ENCODE data around the gene CMIP.

Gene CMIP

GRCh38 chr16:81480606-81481206, 36.1 kb downstream of the CMIP start:
- no peak for DNase-seq (ENCODE audit: low read depth)

DNA sequence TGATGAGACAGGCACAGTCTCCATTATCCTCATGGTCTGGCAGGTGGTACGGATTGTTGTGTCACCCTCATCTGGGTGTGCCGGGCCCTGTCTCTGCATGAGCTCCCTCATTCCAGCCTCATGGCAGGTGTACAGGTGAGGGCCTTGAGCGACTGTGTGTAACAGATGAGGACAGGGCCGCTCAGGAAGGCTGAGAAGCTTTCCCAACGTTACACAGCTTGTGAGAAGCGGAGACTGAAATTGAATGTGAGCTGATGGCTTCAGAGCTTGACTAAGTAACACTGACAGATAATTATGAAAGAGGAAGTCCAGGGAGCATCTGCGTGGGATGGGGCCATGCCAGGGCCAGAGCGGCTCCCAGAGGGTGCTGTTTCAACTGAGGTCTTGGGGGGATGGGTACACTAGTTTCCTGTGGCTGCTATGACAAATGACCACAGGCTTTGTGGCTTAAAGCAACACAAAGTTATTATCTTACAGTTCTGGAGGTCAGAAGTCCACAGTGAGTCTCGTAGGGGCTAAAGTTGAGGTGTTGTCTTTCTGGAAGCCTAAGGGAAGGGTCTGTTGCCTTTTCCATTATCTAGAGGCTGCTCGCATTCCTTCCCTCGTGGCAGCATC, 36.7 kb downstream of the CMIP start:
- no peak for DNase-seq (ENCODE audit: low read depth)

GRCh38 chr16:81482329-81483063, 37.9 kb downstream of the CMIP start:
- DNase-seq (ENCODE audit: low read depth), result no peak

- no peak for DNase-seq (ENCODE audit: low read depth)
Measured at GRCh38 chr16:81483064-81483969, 38.7 kb downstream of the CMIP start.

DNA sequence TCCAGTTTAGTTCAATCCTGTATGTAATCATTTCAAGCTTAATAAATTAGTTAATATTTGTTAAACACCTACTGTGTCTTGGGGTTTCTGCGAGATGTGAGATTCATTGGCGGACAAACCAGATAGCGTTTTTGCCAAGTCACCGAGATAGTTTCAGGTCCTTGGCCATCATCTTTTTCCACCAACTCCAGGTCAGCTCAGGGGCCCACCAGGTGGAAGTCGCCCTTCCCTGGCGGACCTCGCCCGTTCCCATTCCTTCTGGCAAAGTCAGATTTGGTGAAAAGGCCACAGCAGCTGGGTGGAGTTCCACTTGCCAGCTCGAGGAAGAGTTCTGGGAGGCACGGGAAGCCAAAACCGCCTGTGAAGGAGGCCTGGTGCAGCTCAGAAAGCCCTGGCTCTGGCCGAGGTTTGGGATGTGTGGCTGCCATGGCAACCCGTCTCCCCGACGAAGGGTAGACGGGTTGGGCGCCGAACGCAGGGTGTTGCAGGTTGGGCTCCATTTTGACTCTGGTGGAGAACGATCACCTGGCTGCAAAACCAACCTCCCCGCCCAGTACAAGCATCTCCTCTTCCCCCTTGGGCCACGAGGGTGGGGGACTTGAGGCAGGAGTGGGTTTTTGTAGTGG, 39.5 kb downstream of the CMIP start:
- DNase-seq (ENCODE audit: low read depth), result no peak

- DNase-seq (ENCODE audit: low read depth), result no peak
Measured at GRCh38 chr16:81484908-81485624, 40.5 kb downstream of the CMIP start.

DNA sequence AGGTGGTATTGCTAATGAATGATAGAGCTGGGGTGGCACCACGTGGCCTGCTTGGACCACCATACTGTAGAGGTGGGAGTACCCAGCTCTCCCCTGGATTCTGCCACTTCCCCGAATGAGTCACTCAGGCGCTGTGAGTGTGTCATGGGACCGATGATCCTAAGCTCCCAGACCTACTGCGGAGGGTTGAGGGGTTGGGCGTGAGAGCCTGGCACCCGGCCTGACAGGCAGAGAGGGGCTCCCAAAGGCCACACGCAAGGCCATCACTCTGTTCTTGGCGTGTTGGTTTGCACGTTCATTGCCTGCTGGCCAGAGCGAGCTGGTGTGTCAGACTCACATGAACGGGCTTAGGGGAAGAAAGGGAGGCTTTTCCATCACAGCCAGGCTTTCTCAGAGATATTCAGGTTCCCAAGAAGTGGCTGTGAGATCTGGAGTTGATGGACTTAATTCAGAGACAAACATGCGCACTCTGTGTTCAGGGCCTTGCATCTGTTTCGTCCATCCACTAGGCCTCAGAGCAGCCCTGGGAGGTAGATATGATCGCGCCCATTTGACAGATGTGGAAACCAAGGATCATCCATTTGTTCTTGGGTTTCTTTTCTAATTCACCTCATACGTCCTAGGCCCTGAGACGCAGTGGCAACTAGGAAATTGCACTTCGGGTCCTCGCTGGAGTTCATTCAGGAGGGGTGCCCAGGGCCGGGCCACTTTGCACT, 41.4 kb downstream of the CMIP start:
- no peak for DNase-seq (ENCODE audit: low read depth)

DNA sequence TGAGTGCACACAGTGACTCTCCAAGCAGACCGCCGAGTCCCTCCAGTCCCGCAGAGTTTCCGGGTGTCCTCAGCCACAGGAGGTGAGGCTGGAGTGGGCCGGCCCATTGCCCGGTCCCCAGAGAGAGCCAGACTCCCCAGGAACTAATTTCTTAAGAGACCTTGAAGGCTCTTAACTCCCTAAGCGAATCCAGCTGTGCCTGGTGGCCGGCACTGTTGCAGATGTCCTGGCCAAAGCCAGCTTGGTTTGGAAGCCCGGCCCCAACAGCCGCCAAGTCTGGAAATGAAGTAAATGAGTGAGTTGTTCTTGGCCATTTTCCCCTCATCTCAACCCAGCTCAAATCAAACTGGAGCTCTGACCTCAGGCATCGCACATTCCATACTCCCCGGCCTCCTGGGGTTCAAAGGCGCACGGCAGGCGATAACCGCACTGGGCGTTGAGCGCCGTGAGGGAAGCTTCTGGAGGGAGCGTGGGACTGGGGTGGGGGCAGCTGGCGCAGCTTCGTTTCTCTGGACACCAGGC, 42.0 kb downstream of the CMIP start:
- DNase-seq (ENCODE audit: low read depth), result no peak

DNA sequence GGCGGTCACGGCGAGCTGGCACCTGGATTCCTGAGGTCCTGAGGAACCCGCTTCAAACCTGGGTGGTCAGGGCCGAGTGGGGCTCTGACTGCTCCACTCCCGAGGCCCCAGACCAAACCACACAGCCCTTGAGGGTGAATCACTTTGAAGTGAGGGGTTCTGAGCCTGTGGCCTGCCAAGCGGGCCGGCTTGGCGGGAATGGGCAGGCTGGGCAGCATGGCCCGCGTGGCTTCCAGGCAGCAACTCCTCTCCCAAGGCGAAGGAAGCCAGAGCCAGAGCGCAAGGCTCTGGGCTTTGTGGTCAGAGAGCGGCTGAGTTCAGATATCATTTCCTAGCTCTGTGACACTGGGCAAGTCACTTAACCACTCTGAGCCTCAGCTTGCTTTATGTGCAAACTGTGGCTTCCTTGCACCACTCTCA, 42.7 kb downstream of the CMIP start:
- DNase-seq (ENCODE audit: low read depth), result no peak

DNA sequence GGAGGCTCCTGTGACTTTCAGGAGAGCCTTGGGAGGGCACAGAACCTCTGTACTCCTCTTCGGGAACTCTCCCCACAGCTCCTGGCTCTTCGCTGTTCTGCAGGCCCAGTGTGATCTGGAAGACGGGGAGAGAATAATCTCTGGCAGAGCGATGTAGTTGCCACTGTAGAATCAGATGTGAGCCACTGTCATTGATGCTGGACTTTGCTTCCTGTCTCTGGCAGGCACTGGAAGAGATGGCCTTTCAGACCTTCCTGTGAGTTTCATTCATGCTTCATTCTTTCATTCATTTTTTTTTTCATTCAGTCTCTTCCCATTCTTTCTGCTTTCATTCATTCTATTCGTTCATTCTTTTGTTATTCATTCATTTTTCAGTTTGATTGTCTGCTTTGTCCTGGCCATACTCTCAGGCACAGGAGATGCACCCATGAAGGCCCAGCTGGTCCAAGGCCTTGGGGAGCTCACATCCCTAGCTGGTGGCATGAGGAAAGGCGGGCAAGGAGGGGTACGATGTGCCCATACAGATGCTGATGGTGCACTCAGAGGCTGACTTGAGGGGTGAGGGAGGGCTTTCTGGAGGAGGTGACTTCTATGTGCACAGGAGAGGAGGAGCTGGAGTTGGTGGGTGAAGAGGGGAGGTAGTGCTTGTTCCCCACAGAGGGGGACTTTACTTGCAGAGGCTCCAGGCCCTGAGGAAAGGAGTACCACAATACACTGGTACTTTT, 44.2 kb downstream of the CMIP start:
- no peak for DNase-seq (ENCODE audit: low read depth)

- no peak for DNase-seq (ENCODE audit: low read depth)
Measured at GRCh38 chr16:81489547-81490267, 45.1 kb downstream of the CMIP start.

- no peak for DNase-seq (ENCODE audit: low read depth)
Measured at GRCh38 chr16:81491541-81492188, 47.1 kb downstream of the CMIP start.

DNA sequence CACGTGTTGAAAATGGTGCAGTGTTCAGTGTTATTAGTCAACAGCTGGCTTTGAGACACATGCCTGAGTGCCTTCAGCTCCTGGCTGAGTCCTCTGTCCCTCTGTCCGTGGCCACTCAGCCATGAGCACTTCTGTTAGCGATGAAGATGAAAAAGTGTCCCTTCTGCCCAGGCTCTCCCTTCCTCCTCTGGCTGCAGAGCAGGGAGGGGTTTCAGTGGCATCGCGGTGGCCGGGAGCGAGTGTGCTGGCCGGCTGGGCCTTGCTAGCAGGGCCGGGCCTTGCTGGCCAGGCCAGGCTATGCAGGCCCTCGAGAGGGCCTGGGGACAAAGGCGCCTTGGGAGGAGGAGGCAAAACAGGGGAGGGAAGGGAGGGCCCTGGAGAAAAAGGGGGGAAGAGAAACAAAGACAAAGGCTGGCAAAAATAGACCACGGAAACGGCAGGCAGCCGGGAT, 47.7 kb downstream of the CMIP start:
- DNase-seq (ENCODE audit: low read depth), result no peak

- DNase-seq (ENCODE audit: low read depth), result no peak
Measured at GRCh38 chr16:81492965-81493754, 48.6 kb downstream of the CMIP start.

- DNase-seq (ENCODE audit: low read depth), result peak; percentile 20
Measured at GRCh38 chr16:81493755-81494433, 49.3 kb downstream of the CMIP start.

GRCh38 chr16:81494434-81494806, 49.8 kb downstream of the CMIP start:
- DNase-seq (ENCODE audit: low read depth), result no peak

DNA sequence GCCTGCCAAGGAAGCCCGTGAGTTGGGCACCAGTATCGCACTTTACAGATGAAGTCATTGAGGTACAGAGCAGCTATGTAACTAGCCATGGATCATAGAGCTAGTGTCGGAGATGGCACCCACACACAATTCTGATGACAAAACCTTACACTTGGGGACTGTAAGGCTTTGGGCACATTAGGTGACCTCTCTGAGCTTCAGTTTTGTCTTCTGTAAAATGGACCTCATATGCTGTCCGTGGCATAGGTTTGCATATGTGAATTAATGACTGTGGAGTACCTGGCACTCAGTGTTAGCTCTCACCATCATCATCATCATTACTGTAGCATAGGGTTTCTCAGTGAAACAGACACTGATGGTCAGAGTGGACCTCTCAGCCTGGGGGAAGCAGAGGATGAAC, 50.3 kb downstream of the CMIP start:
- DNase-seq (ENCODE audit: low read depth), result no peak

Measured in activated T-helper 1 cell treated with Interleukin-2 at 50 U/mL for 16 hours (primary cell).